Sigmoid colon (tissue), 7 donors: Measurements from ENCODE around the gene LRRC70. TPM values are rescaled to one million over a fixed set of nuclear protein-coding genes. Genes with fewer than 3 reads are reported as not detected.

Source experiments
- DNase-seq: peaks from one replicate; pipeline ENCODE4 v3.0.0-alpha.2; 2019
- H3K27ac ChIP-seq, 4 donors: fragments of 200-600 bp; sonication (generic); one replicate each; pipeline ENCODE4 v1.5.1; 2016 to 2019; ENCODE audit warnings: mild to moderate bottlenecking in 1 of 4
- H3K27me3 ChIP-seq, 3 donors: fragments of 200-600 bp; sonication (generic); one replicate each; pipeline ENCODE4 v1.5.1; 2019; ENCODE audit warnings: mild to moderate bottlenecking in 1 of 3
- H3K36me3 ChIP-seq, 4 donors: fragments of 200-600 bp; sonication (generic); one replicate each; pipeline ENCODE4 v1.5.1; 2016 to 2019
- H3K4me1 ChIP-seq, 4 donors: fragments of 200-600 bp; sonication (generic); one replicate each; pipeline ENCODE4 v1.5.1; 2017 to 2019
- H3K4me3 ChIP-seq, 4 donors: fragments of 200-600 bp; sonication (generic); one replicate each; pipeline ENCODE4 v1.5.1; 2017 to 2019; ENCODE audit warnings: mild to moderate bottlenecking in 2 of 4, moderate library complexity in 1 of 4
- H3K9me3 ChIP-seq, 4 donors: fragments of 200-600 bp in 3 of 4; sonication (generic) in 3 of 4; one replicate each; pipeline versions ENCODE4 v1.5.1 to v1.6.1; 2013 to 2019
- CTCF ChIP-seq, 4 experiments: fragments of 450-650 bp in 3 of 4; fragments of 200-600 bp in 1 of 4; IDR thresholded peaks; one replicate each; pipeline ENCODE4 v1.5.1; 2016 to 2019; ENCODE audit warnings: antibody characterized with exemption in 4 of 4, mild to moderate bottlenecking in 3 of 4, moderate library complexity in 2 of 4
- EP300 ChIP-seq, 4 donors: sonication (generic); formaldehyde crosslinking; IDR thresholded peaks; one replicate each; pipeline ENCODE4 v1.6.1; 2017; ENCODE audit warnings: antibody characterized with exemption in 4 of 4
- POLR2A ChIP-seq, 2 donors: fragments of 450-650 bp; IDR thresholded peaks; one replicate each; pipeline ENCODE4 v1.6.1; 2016; ENCODE audit warnings: antibody characterized with exemption in 2 of 2, mild to moderate bottlenecking in 2 of 2, moderate library complexity in 2 of 2
- POLR2AphosphoS5 ChIP-seq, 4 donors: sonication (generic); formaldehyde crosslinking; IDR thresholded peaks; one replicate each; pipeline ENCODE4 v1.6.1; 2017; ENCODE audit warnings: antibody characterized with exemption in 4 of 4
- WGBS, 2 donors: extraction: QIAGEN DNeasy Blood & Tissue Kit; methylation state at CpG; one replicate each; pipeline ENCODE4 v1.1.7; 2013; 5-methylcytosine and 5-hydroxymethylcytosine counted together
- intact Hi-C: fragments of 100-400 bp; cut with DNase I; formaldehyde crosslinking; loops from one replicate; pipeline ENCODE4 v1.15.1; 2023
- polyA plus RNA-seq, 3 donors: library from polyadenylated mRNA; stranded (reverse); fragments of 200-250 nt; gene quantifications; one replicate each; pipeline ENCODE4 v1.2.3, GENCODE V29; 2013
- total RNA-seq, 4 donors: library from RNA; depleted of rRNA; stranded (reverse); fragments of >200 nt; gene quantifications; one replicate each; pipeline ENCODE4 v1.1.0, GENCODE V29; 2016
- donor health status: healthy with polysubstance abuse.
- donor health status: Bipolar disorder and iron deficiency.
- donor health status: healthy.

Gene LRRC70
- total and polyA plus RNA-seq, 7 donors, result 1.5 to 4.5 (median 3.0) TPM; not detected in 1

- Histone ChIP-seq H3K9me3 (no peaks in the 10 kb centered on the region), H3K4me1 (no peaks in the 10 kb centered on the region), H3K27me3 (no peaks in the 10 kb centered on the region), H3K27ac (no peak overlapping the region), H3K4me3 (no peak overlapping the region), H3K36me3 (peaks cover 0 to 37% (median 0%) of the 10 kb centered on the region in 4 donors)
- TF ChIP-seq POLR2A (IDR thresholded peaks at IDR 0.05) (no peak), CTCF (IDR thresholded peaks at IDR 0.05) (no peak), EP300 (IDR thresholded peaks at IDR 0.05) (no peak), POLR2AphosphoS5 (IDR thresholded peaks at IDR 0.05) (no peak)
- DNase-seq, result no peak
- intact Hi-C loops, result no loop called here
- WGBS, 2 donors, result 94 to 96% methylated on average over 2 of the region's 2 CpGs
Observed at GRCh38 chr5:62536783-62537182, 41.8 kb upstream of the LRRC70 start.

GRCh38 chr5:62538017-62538942, 40.3 kb upstream of the LRRC70 start:
- 82 to 89% methylated on average over 9 of the region's 9 CpGs for WGBS, 2 donors
- no peaks in the 10 kb centered on the region for H3K4me1 ChIP-seq
- H3K9me3 ChIP-seq, result no peaks in the 10 kb centered on the region
- peaks cover 0 to 31% (median 0%) of the 10 kb centered on the region in 4 donors for H3K36me3 ChIP-seq
- no peak overlapping the region for H3K4me3 ChIP-seq
- no peaks in the 10 kb centered on the region for H3K27me3 ChIP-seq
- intact Hi-C loops, result no loop called here
- H3K27ac ChIP-seq, result no peak overlapping the region
- TF ChIP-seq POLR2A (IDR thresholded peaks at IDR 0.05) (no peak), POLR2AphosphoS5 (IDR thresholded peaks at IDR 0.05) (no peak), CTCF (IDR thresholded peaks at IDR 0.05) (no peak), EP300 (IDR thresholded peaks at IDR 0.05) (no peak)
- DNase-seq, result no peak

GRCh38 chr5:62542720-62543119, 35.9 kb upstream of the LRRC70 start:
- intact Hi-C loops, result no loop called here
- no peaks in the 10 kb centered on the region for H3K9me3 ChIP-seq
- DNase-seq, result no peak
- TF ChIP-seq CTCF (IDR thresholded peaks at IDR 0.05) (no peak), POLR2A (IDR thresholded peaks at IDR 0.05) (no peak), EP300 (IDR thresholded peaks at IDR 0.05) (no peak), POLR2AphosphoS5 (IDR thresholded peaks at IDR 0.05) (no peak)
- H3K4me1 ChIP-seq, result no peaks in the 10 kb centered on the region
- 97 to 99% methylated on average over 1 of the region's 1 CpG for WGBS, 2 donors
- H3K4me3 ChIP-seq, result no peak overlapping the region
- no peak overlapping the region for H3K27ac ChIP-seq
- no peaks in the 10 kb centered on the region for H3K27me3 ChIP-seq
- peaks cover 0 to 31% (median 0%) of the 10 kb centered on the region in 4 donors for H3K36me3 ChIP-seq

GRCh38 chr5:62547945-62548630, 30.5 kb upstream of the LRRC70 start:
- Histone ChIP-seq H3K27ac (no peak overlapping the region), H3K36me3 (no peaks in the 10 kb centered on the region), H3K9me3 (no peaks in the 10 kb centered on the region), H3K27me3 (no peaks in the 10 kb centered on the region), H3K4me3 (no peak overlapping the region), H3K4me1 (no peaks in the 10 kb centered on the region)
- intact Hi-C loops, result no loop called here
- 88 to 90% methylated on average over 3 of the region's 3 CpGs for WGBS, 2 donors
- TF ChIP-seq POLR2A (IDR thresholded peaks at IDR 0.05), result no peak
- no peak for TF ChIP-seq POLR2AphosphoS5 (IDR thresholded peaks at IDR 0.05)
- no peak for TF ChIP-seq EP300 (IDR thresholded peaks at IDR 0.05)
- no peak for TF ChIP-seq CTCF (IDR thresholded peaks at IDR 0.05)
- DNase-seq, result no peak
